ENCODE results near the gene TMEM63A. TPM values are rescaled to one million over a fixed set of nuclear protein-coding genes. Genes with fewer than 3 reads are reported as not detected.
"Not testable (repeated sequence)": the region's sequence is repeated elsewhere in the genome, so short reads cannot be mapped to it uniquely, and the experiment has no call there.

Gene TMEM63A
- total RNA-seq, 1 donor from 2014 or later: 4.7 TPM

- TF ChIP-seq, protein P1, sequence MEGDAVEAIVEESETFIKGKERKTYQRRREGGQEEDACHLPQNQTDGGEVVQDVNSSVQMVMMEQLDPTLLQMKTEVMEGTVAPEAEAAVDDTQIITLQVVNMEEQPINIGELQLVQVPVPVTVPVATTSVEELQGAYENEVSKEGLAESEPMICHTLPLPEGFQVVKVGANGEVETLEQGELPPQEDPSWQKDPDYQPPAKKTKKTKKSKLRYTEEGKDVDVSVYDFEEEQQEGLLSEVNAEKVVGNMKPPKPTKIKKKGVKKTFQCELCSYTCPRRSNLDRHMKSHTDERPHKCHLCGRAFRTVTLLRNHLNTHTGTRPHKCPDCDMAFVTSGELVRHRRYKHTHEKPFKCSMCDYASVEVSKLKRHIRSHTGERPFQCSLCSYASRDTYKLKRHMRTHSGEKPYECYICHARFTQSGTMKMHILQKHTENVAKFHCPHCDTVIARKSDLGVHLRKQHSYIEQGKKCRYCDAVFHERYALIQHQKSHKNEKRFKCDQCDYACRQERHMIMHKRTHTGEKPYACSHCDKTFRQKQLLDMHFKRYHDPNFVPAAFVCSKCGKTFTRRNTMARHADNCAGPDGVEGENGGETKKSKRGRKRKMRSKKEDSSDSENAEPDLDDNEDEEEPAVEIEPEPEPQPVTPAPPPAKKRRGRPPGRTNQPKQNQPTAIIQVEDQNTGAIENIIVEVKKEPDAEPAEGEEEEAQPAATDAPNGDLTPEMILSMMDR (IDR thresholded peaks at IDR 0.05; ENCODE audit: insufficient read depth, low read length, severe bottlenecking): peak; percentile 43
- Histone ChIP-seq H3K36me3 (ENCODE audit: control insufficient read depth, insufficient read depth, low read length) (peaks cover 2% of the 10 kb centered on the region), H3K27me3 (ENCODE audit: control insufficient read depth, insufficient read depth, low read length) (no peaks in the 10 kb centered on the region), H3K4me3 (ENCODE audit: low read depth, low read length) (no peak overlapping the region)
- FAIRE-seq: no peak
- peak; percentile 18 for DNase-seq (ENCODE audit: low read depth)
Measured at GRCh38 chr1:225811622-225812487, 70.3 kb downstream of the TMEM63A start.

GRCh38 chr1:225810579-225811538, 71.3 kb downstream of the TMEM63A start:
- peak overlapping the region; percentile 80 for H3K4me3 ChIP-seq (ENCODE audit: low read depth, low read length)
- not testable (repeated sequence) for FAIRE-seq; H3K36me3 ChIP-seq (ENCODE audit: control insufficient read depth, insufficient read depth, low read length); H3K27me3 ChIP-seq (ENCODE audit: control insufficient read depth, insufficient read depth, low read length)
- DNase-seq (ENCODE audit: low read depth): peak; percentile 25

DNA sequence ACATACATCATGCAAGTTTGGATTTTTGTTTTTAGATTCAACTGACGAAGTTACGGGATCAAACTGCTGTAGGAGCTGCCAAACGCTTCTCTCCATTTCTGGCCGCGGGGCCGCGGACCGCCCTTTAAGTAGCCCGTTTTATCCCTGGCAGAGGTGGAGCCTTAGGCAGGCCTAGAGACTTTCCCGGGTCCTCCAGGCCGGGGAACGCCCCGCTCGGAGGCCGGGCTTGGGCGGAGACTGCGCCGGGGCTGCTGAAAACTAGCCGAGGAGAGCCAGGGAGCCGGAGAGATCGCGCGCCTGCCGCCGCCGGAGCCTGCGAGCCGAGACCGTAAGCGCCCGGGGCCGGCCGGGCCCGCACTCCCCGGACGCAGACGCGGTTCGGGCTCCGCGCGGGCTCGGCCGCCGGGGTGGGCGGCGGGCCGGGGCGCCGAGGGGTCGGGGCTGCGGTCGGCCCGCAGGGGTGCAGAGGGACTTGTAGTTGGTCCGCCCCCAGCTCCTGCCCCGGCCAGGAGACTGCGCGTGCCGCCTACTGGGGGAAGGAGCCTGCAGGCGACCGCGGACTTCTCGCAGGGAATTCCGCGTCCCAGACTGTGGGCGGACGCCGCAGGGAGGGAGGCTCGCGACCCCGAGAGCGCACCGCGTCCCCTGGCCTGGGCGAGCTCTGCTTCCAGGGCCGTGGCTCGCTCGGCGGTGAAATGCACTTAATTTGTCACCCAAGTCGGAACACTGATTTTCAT, 72.2 kb downstream of the TMEM63A start, which contains the start of gene EPHX1:
TSS of gene EPHX1 (plus strand) at position 283 of the 737 bp plus-strand sequence. CDS start 18,606 bp downstream, outside the sequence.
- peak; percentile 76 for DNase-seq (ENCODE audit: low read depth)

GRCh38 chr1:225808136-225808535, 74.0 kb downstream of the TMEM63A start:
- TF ChIP-seq, protein P1 (IDR thresholded peaks at IDR 0.05; ENCODE audit: insufficient read depth, low read length, severe bottlenecking): no peak
- DNase-seq (ENCODE audit: low read depth) (no peak), FAIRE-seq (no peak)

More for the DNA sequence above, 72.2 kb downstream of the TMEM63A start, which contains the start of gene EPHX1:
- H3K27me3 ChIP-seq (ENCODE audit: control insufficient read depth, insufficient read depth, low read length): no peaks in the 10 kb centered on the region
- H3K36me3 ChIP-seq (ENCODE audit: control insufficient read depth, insufficient read depth, low read length): peaks cover 2% of the 10 kb centered on the region
- H3K4me3 ChIP-seq (ENCODE audit: low read depth, low read length): peak within 1 kb of the TSS; percentile 80
- no peak for FAIRE-seq
- TF ChIP-seq, protein P1 (IDR thresholded peaks at IDR 0.05; ENCODE audit: insufficient read depth, low read length, severe bottlenecking): peak; percentile 43

GRCh38 chr1:225806736-225807135, 75.4 kb downstream of the TMEM63A start:
- not testable (repeated sequence) for FAIRE-seq; H3K36me3 ChIP-seq (ENCODE audit: control insufficient read depth, insufficient read depth, low read length); DNase-seq (ENCODE audit: low read depth); H3K27me3 ChIP-seq (ENCODE audit: control insufficient read depth, insufficient read depth, low read length); H3K4me3 ChIP-seq (ENCODE audit: low read depth, low read length)

More at GRCh38 chr1:225808136-225808535, 74.0 kb downstream of the TMEM63A start:
- H3K4me3 ChIP-seq (ENCODE audit: low read depth, low read length): no peak overlapping the region
- H3K27me3 ChIP-seq (ENCODE audit: control insufficient read depth, insufficient read depth, low read length): no peaks in the 10 kb centered on the region
- H3K36me3 ChIP-seq (ENCODE audit: control insufficient read depth, insufficient read depth, low read length): no peaks in the 10 kb centered on the region

DNA sequence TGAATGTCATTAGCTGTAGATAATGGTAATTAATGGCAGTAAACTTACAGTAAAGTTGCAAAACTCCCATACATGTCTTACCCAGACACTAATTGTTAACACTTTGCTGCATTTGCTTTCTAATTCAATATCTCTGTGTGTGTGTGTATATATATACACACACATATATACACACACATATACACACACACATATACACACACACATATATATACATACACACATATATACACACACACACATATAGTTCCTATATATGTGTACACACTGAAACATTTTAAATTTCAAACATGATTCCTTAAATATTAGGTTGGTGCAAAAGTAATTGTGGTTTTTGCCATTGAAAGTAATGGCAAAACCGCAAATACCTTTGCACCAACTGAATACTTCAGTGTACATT, 75.9 kb downstream of the TMEM63A start:
- Histone ChIP-seq H3K4me3 (ENCODE audit: low read depth, low read length) (no peak overlapping the region), H3K36me3 (ENCODE audit: control insufficient read depth, insufficient read depth, low read length) (no peaks in the 10 kb centered on the region), H3K27me3 (ENCODE audit: control insufficient read depth, insufficient read depth, low read length) (no peaks in the 10 kb centered on the region)
- FAIRE-seq (no peak), DNase-seq (ENCODE audit: low read depth) (no peak)
- TF ChIP-seq, protein P1 (IDR thresholded peaks at IDR 0.05; ENCODE audit: insufficient read depth, low read length, severe bottlenecking): no peak

- not testable (repeated sequence) for DNase-seq (ENCODE audit: low read depth); FAIRE-seq; H3K27me3 ChIP-seq (ENCODE audit: control insufficient read depth, insufficient read depth, low read length); H3K36me3 ChIP-seq (ENCODE audit: control insufficient read depth, insufficient read depth, low read length); H3K4me3 ChIP-seq (ENCODE audit: low read depth, low read length)
Measured at GRCh38 chr1:225801146-225801545, 81.0 kb downstream of the TMEM63A start.

DNA sequence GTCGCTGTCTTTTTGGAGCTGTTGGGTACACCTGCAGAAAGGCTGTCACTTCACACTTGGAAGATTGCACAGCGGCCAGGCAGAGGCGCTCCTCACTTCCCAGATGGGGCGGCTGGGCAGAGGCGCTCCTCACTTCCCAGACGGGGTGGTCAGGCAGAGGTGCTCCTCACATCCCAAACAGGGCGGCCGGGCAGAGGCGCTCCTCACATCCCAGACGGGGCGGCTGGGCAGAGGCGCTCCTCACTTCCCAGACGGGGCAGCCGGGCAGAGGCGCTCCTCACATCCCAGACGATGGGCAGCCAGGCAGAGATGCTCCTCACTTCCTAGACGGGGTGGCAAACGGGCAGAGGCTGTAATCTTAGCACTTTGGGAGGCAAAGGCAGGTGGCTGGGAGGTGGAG, 86.1 kb downstream of the TMEM63A start:
- H3K27me3 ChIP-seq (ENCODE audit: control insufficient read depth, insufficient read depth, low read length); DNase-seq (ENCODE audit: low read depth); H3K36me3 ChIP-seq (ENCODE audit: control insufficient read depth, insufficient read depth, low read length); FAIRE-seq; H3K4me3 ChIP-seq (ENCODE audit: low read depth, low read length): not testable (repeated sequence)
